Tibial artery (tissue), 4 donors: ENCODE measurements around the gene RAB14.

Source experiments
- DNase-seq, 2 donors: peaks; one replicate each; pipeline ENCODE4 v3.0.0-alpha.2; 2019
- H3K27ac ChIP-seq, 2 donors: fragments of 200-600 bp; sonication (generic) in 1 of 2; 1 replicate in 1 of 2; 2 replicates in 1 of 2; pipeline ENCODE4 v1.5.1; 2018 to 2019; ENCODE audit warnings: mild to moderate bottlenecking in 1 of 2
- H3K27me3 ChIP-seq, 2 donors: fragments of 200-600 bp; sonication (generic) in 1 of 2; one replicate each; pipeline versions ENCODE4 v1.5.1 to v1.6.0; 2016 to 2019
- H3K36me3 ChIP-seq, 3 donors: fragments of 200-600 bp; sonication (generic) in 2 of 3; one replicate each; pipeline ENCODE4 v1.5.1; 2016 to 2019; ENCODE audit warnings: mild to moderate bottlenecking in 2 of 3
- H3K4me1 ChIP-seq, 4 donors: fragments of 200-600 bp; sonication (generic) in 2 of 4; 1 replicate in 3 of 4; 2 replicates in 1 of 4; pipeline ENCODE4 v1.5.1; 2016 to 2019
- H3K4me3 ChIP-seq, 2 donors: fragments of 200-600 bp; sonication (generic) in 1 of 2; 1 replicate in 1 of 2; 2 replicates in 1 of 2; pipeline ENCODE4 v1.5.1; 2018 to 2019; ENCODE audit warnings: mild to moderate bottlenecking in 2 of 2
- H3K9me3 ChIP-seq, 3 donors: fragments of 200-600 bp; sonication (generic) in 1 of 3; one replicate each; pipeline ENCODE4 v1.5.1; 2016 to 2019
- CTCF ChIP-seq, 2 experiments: fragments of 200-600 bp in 1 of 2; fragments of 450-650 bp in 1 of 2; IDR thresholded peaks; one replicate each; pipeline ENCODE4 v1.5.1; 2017 to 2019; ENCODE audit warnings: antibody characterized with exemption in 2 of 2, mild to moderate bottlenecking in 1 of 2, moderate library complexity in 1 of 2
- intact Hi-C: fragments of 100-400 bp; cut with DNase I; formaldehyde crosslinking; loops from one replicate; pipeline ENCODE4 v1.15.0; 2023; ENCODE audit warnings: low total_unique reads

The RAB14 gene

DNA sequence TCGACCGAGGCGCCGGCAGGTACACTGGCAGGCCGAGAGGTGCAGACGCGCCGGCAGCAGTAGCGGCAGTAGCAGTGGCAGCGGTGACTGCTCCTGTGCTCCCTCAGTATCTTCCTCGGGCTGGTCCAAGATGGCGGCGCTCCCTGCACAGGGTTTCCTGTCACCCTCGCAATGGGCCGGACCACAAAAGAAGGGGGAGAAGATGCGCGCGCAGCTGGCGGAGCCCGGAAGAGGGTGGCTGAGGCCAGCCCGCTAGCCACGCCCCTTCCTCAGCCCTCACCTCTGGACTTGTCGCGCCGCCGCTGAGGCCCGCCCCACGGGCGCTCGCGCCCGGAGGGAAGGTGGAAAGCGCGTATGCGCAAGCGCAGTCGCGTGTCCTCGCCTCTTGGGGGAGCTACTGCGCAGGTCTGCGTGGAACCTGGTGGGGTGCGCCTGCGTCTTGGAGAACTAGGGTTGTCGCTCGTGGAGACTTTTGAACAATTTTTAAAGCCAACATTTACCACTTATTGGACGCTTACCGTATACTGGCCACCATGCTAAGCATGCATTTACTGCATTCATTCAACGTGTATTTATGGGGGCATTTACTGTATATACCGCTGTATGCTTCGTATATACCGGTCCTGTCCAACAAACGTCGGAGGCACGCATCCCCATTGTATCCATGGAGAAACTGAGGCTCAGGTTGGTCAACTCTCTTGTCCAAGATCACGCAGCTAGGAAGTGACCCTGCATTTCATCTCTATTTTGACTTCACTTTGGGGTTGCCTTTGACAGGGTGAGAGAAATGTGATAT, at the start of gene RAB14:
RAB14 (minus strand) TSS at position 132 of the 796 bp plus-strand sequence. CDS start 8,457 bp downstream, outside the sequence.
- Histone ChIP-seq H3K4me1 (peaks cover 0 to 42% (median 19%) of the 10 kb centered on the region in 4 donors), H3K27ac (peak within 1 kb of the TSS; percentile 97 to 98), H3K4me3 (peak within 1 kb of the TSS; percentile 92 to 99), H3K27me3 (no peaks in the 10 kb centered on the region), H3K9me3 (no peaks in the 10 kb centered on the region), H3K36me3 (no peaks in the 10 kb centered on the region)
- intact Hi-C loops: no loop called here
- TF ChIP-seq CTCF (IDR thresholded peaks at IDR 0.05): peak; percentile 59 to 61
- peak; percentile 100 for DNase-seq

GRCh38 chr9:121249563-121249962, 47.9 kb upstream of the RAB14 start:
- peaks cover 0 to 8% (median 0%) of the 10 kb centered on the region in 4 donors for H3K4me1 ChIP-seq
- DNase-seq: no peak
- no peaks in the 10 kb centered on the region for H3K36me3 ChIP-seq
- H3K9me3 ChIP-seq: no peaks in the 10 kb centered on the region
- no peak overlapping the region for H3K4me3 ChIP-seq
- no peak overlapping the region for H3K27ac ChIP-seq
- no peak for TF ChIP-seq CTCF (IDR thresholded peaks at IDR 0.05)
- H3K27me3 ChIP-seq: no peaks in the 10 kb centered on the region
- intact Hi-C loops: no loop called here

DNA sequence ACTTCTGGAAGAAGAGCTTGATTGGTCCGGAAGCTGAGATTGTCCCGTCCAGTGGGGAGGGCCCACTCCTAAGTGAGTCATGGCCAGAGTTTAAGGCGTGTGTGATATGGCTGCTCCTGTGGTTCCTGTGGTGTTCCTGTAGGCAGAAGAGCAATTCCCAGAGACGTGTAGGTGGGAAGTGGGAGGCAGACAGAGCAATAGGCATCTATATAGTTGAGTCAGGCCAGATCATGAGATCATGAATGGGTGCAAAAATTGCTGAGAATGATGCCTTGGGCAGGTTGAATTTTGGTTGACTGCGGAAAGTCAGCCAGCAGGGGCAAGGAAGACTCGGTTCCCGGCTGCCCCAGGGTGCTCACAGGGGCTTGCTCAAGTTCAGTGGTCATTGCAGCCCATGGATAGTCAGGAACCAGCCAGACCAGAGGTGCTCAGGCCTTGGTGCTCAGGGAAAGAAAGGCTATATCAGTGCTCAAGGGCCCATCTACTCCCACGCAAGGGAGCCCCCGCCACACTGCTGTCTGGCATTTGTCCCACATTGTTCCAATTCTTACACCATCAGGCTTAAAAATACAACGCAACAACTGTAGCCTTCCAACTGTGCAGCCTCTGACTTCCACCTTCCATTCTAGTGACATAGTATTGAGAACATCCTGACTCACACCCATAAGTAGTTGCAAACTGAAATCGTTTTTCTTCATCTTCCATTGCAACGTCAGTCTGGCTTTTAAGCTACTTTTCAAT, 45.3 kb upstream of the RAB14 start:
- H3K27ac ChIP-seq: no peak overlapping the region
- intact Hi-C loops: no loop called here
- DNase-seq: no peak

DNA sequence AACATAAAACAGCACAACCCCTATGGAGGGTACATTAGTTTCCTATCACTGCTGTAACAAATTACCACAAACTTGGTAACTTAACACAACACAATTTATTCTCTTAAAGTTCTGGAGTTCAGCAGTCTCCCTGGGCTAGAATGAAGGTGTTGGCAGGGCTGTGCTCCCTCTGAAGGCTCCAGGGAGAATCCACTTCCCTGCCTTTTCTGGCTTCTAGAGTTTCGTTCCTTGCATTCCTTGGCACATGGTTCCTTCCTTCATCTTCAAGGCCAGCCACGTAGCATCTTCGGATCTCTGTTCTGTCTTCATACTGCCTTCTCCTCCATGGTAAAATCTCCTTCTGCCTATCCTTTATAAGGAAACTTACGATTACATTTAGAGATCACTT, 41.3 kb upstream of the RAB14 start:
- intact Hi-C loops: no loop called here
- Histone ChIP-seq H3K36me3 (no peaks in the 10 kb centered on the region), H3K27me3 (no peaks in the 10 kb centered on the region), H3K4me3 (no peak overlapping the region), H3K27ac (peak overlapping the region; percentile 33 to 52), H3K9me3 (no peaks in the 10 kb centered on the region), H3K4me1 (peaks cover 0 to 24% (median 3%) of the 10 kb centered on the region in 4 donors)
- no peak for DNase-seq
- no peak for TF ChIP-seq CTCF (IDR thresholded peaks at IDR 0.05)

More for the DNA sequence above, 45.3 kb upstream of the RAB14 start:
- Histone ChIP-seq H3K4me3 (no peak overlapping the region), H3K27me3 (no peaks in the 10 kb centered on the region), H3K36me3 (no peaks in the 10 kb centered on the region), H3K9me3 (no peaks in the 10 kb centered on the region), H3K4me1 (peaks cover 0 to 19% (median 3%) of the 10 kb centered on the region in 4 donors)
- no peak for TF ChIP-seq CTCF (IDR thresholded peaks at IDR 0.05)

DNA sequence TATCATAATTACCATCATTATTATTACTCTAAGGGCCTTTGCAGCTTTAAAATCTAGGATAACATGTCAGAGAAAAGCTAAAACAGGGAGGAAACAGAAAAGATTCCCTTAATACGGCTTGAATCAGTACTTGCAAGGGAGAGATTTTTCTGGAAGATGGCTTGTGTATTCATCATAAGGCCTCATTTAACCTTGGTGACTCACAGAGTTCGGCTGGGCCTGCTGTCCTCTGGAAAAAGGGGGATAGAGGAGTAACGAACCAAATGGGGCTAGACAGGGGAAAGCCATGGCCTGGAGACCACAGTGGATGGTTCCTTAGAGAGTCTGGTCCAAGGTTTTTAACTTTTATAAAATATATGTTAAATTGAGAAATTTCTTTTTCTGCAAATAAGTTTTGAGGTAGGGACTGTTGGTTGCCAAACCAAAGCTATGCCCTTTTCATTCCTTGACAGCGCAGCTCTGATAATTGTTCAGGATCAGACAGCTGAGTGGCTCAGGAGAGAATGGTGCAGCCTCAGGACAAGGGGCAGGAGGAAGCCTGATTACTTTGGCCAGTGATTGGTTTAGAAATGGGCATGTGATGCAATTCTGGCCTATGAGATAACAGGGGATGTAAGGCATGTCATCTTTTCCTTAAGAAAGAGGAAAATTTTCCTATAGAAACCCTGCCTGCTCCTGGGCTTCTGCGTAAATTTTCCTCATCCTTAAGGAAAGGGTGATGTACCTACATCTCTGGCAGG, 40.7 kb upstream of the RAB14 start:
- H3K4me3 ChIP-seq: no peak overlapping the region
- H3K9me3 ChIP-seq: no peaks in the 10 kb centered on the region
- no peaks in the 10 kb centered on the region for H3K27me3 ChIP-seq
- peak overlapping the region; percentile 33 to 52 for H3K27ac ChIP-seq
- H3K4me1 ChIP-seq: peaks cover 0 to 23% (median 3%) of the 10 kb centered on the region in 4 donors
- intact Hi-C loops: no loop called here
- TF ChIP-seq CTCF (IDR thresholded peaks at IDR 0.05): no peak
- no peak for DNase-seq
- peaks cover 0 to 5% (median 0%) of the 10 kb centered on the region in 3 donors for H3K36me3 ChIP-seq
